ES-I3 (cell line): ENCODE results near the gene UBAC2.

Experiments
- H3K36me3 ChIP-seq: 2 replicates; pipeline ENCODE4 v1.6.1; 2013; ENCODE audit warnings: mild to moderate bottlenecking, low read length, control low read depth, moderate library complexity; ENCODE audit not compliant: insufficient read depth
- H3K4me1 ChIP-seq: 2 replicates; pipeline ENCODE4 v1.6.1; 2013; ENCODE audit warnings: mild to moderate bottlenecking, control low read depth, low read length; ENCODE audit not compliant: insufficient read depth
- H3K9ac ChIP-seq: 2 replicates; pipeline ENCODE4 v1.6.1; 2013; ENCODE audit warnings: low read depth, mild to moderate bottlenecking, low read length, moderate library complexity
- H3K9me3 ChIP-seq: 2 replicates; pipeline ENCODE4 v1.6.1; 2013; ENCODE audit warnings: mild to moderate bottlenecking, low read length, moderate library complexity; ENCODE audit not compliant: control insufficient read depth, insufficient read depth

Gene UBAC2

GRCh38 chr13:99301913-99302636 is 101.4 kb downstream of the UBAC2 start:
- no peaks in the 10 kb centered on the region for H3K36me3 ChIP-seq
- H3K9ac ChIP-seq = no peak overlapping the region
- H3K4me1 ChIP-seq = no peaks in the 10 kb centered on the region
- no peaks in the 10 kb centered on the region for H3K9me3 ChIP-seq

GRCh38 chr13:99302637-99303505 is 102.2 kb downstream of the UBAC2 start:
- H3K9ac ChIP-seq = no peak overlapping the region
- no peaks in the 10 kb centered on the region for H3K36me3 ChIP-seq
- H3K9me3 ChIP-seq = no peaks in the 10 kb centered on the region
- no peaks in the 10 kb centered on the region; the same call in 1 of the 2 replicates for H3K4me1 ChIP-seq

- Histone ChIP-seq H3K4me1 (no peaks in the 10 kb centered on the region; the same call in 1 of the 2 replicates), H3K9me3 (no peaks in the 10 kb centered on the region), H3K36me3 (no peaks in the 10 kb centered on the region), H3K9ac (no peak overlapping the region)
Observed at GRCh38 chr13:99303863-99304521, 103.3 kb downstream of the UBAC2 start.

DNA sequence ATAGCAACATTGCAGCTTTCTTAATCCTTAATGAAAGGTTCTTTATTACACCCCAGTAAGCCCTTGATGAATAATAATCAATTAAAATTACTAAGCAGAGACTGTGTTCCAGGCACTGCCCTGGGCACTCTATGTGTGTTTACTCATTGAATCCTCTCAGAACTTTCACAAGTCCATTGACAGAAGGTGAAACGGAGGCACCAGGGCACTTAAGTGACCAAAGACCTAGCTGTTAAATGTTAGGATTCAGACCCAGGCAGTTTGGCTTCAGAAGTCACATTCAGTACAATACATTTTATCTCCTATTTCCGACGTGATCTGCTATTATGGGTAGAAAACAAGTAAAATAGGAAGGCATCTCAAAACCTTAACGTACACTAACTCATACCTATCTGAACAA is 103.9 kb downstream of the UBAC2 start:
- no peaks in the 10 kb centered on the region; the same call in 1 of the 2 replicates for H3K4me1 ChIP-seq
- H3K9ac ChIP-seq = no peak overlapping the region
- no peaks in the 10 kb centered on the region for H3K9me3 ChIP-seq
- H3K36me3 ChIP-seq = no peaks in the 10 kb centered on the region

GRCh38 chr13:99305158-99305557 is 104.5 kb downstream of the UBAC2 start:
- Histone ChIP-seq H3K36me3 (no peaks in the 10 kb centered on the region), H3K9ac (no peak overlapping the region), H3K4me1 (no peaks in the 10 kb centered on the region; the same call in 1 of the 2 replicates), H3K9me3 (no peaks in the 10 kb centered on the region)

GRCh38 chr13:99305566-99305965 is 104.9 kb downstream of the UBAC2 start:
- Histone ChIP-seq H3K9me3 (no peaks in the 10 kb centered on the region), H3K36me3 (no peaks in the 10 kb centered on the region), H3K4me1 (no peaks in the 10 kb centered on the region; the same call in 1 of the 2 replicates), H3K9ac (no peak overlapping the region)

- no peaks in the 10 kb centered on the region for H3K36me3 ChIP-seq
- H3K9ac ChIP-seq = no peak within 1 kb of the TSS
- H3K4me1 ChIP-seq = no peaks in the 10 kb centered on the region; the same call in 1 of the 2 replicates
- no peaks in the 10 kb centered on the region for H3K9me3 ChIP-seq
Observed at GRCh38 chr13:99307247-99307646, 106.6 kb downstream of the UBAC2 start, which contains the start of gene GPR183. GPR183 (minus strand) TSS chr13:99307399; CDS start chr13:99296145, 11,254 bp downstream.

- H3K4me1 ChIP-seq = no peaks in the 10 kb centered on the region; the same call in 1 of the 2 replicates
- H3K9me3 ChIP-seq = no peaks in the 10 kb centered on the region
- H3K9ac ChIP-seq = no peak overlapping the region
- no peaks in the 10 kb centered on the region for H3K36me3 ChIP-seq
Observed at GRCh38 chr13:99307648-99308339, 107.1 kb downstream of the UBAC2 start.

DNA sequence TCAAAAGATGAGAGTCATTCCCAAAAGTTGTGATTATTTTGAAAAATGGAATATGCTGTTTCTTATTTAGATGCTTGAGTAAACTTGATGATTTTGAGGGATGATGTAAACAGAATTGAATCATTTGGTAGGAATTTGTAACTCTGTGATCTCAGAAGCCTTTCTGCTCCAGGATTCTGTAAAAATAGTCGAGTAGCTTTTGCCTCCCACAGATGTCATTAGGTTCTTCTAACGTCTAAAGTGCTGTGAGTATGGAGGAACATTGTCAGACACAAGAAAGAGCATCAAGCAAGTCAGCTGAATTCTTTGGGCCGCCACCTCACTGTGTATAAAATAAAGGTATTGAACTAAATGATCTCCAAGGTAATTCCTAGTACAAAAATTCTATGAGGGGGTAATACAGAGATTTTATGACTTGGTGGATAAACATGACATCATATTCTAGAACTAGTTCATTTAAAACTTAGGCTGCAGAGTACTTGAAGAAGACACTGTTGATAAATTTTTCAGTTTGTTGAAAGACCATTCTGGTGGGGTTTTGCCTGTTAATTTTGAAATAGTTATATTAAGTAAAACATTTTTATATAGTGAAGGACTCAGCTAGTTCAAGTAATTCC is 107.9 kb downstream of the UBAC2 start:
- Histone ChIP-seq H3K4me1 (peaks cover 4% of the 10 kb centered on the region; the same call in 1 of the 2 replicates), H3K9me3 (no peaks in the 10 kb centered on the region), H3K9ac (no peak overlapping the region), H3K36me3 (no peaks in the 10 kb centered on the region)

GRCh38 chr13:99310382-99311031 is 109.9 kb downstream of the UBAC2 start:
- Histone ChIP-seq H3K36me3 (no peaks in the 10 kb centered on the region), H3K9ac (no peak overlapping the region), H3K9me3 (no peaks in the 10 kb centered on the region), H3K4me1 (peaks cover 9% of the 10 kb centered on the region)

DNA sequence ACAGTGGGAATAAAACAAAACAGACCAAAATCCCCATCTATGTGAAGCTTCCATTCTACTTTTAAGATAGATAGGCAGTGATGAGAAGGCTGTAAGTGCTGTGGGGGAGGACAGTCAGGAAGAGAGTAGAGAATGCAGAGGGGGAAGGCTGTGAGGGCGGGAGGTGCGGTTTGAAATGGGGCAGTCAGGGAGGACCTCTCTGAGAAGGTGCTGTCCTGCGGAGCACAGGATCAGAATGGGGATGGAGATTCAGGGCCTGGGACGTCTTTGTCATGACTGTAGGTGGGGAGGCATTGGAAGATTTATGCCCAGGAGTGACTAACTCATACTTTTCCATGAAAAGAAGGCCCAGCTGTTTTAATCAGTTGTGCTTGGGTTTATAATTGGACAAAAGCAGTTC is 110.5 kb downstream of the UBAC2 start:
- H3K4me1 ChIP-seq = peaks cover 9% of the 10 kb centered on the region
- H3K9ac ChIP-seq = no peak overlapping the region
- no peaks in the 10 kb centered on the region for H3K36me3 ChIP-seq
- no peaks in the 10 kb centered on the region for H3K9me3 ChIP-seq

- Histone ChIP-seq H3K9me3 (no peaks in the 10 kb centered on the region), H3K4me1 (peaks cover 9% of the 10 kb centered on the region), H3K9ac (no peak overlapping the region), H3K36me3 (no peaks in the 10 kb centered on the region)
Observed at GRCh38 chr13:99311748-99312492, 111.3 kb downstream of the UBAC2 start.

GRCh38 chr13:99312493-99312883 is 111.8 kb downstream of the UBAC2 start:
- H3K4me1 ChIP-seq = peaks cover 9% of the 10 kb centered on the region
- H3K9ac ChIP-seq = no peak overlapping the region
- H3K9me3 ChIP-seq = no peaks in the 10 kb centered on the region
- no peaks in the 10 kb centered on the region for H3K36me3 ChIP-seq
